ENCODE results near the gene ZNF611. TPM values are rescaled to one million over a fixed set of nuclear protein-coding genes. Genes with fewer than 3 reads are reported as not detected.
"Not testable (repeated sequence)": the region's sequence is repeated elsewhere in the genome, so short reads cannot be mapped to it uniquely, and the experiment has no call there.

The ZNF611 gene
- 10 to 100 TPM; 16.3 to 25.6 (median 23.1) TPM for polyA plus RNA-seq (ENCODE audit: insufficient read length in 3 of 3)
- long read RNA-seq, donor 1, result 0 reads
- long read RNA-seq, donor 2, partial matches to known transcripts, result 0 of 1 reads
- long read RNA-seq, donor 2, other reads (novel, unspliced or antisense), result 0 of 1 reads
- long read RNA-seq, donor 3, result 0 reads
- long read RNA-seq, donor 4, full-length matches to known transcripts, result 3 of 3 reads
- long read RNA-seq, donor 4, partial matches to known transcripts, result 0 of 3 reads
- long read RNA-seq, donor 4, other reads (novel, unspliced or antisense), result 0 of 3 reads
- long read RNA-seq, donor 5, full-length matches to known transcripts, result 3 of 3 reads
- long read RNA-seq, donor 5, partial matches to known transcripts, result 0 of 3 reads
- long read RNA-seq, donor 5, other reads (novel, unspliced or antisense), result 0 of 3 reads
- long read RNA-seq, donor 6, full-length matches to known transcripts, result 2 of 2 reads
- long read RNA-seq, donor 6, partial matches to known transcripts, result 0 of 2 reads
- long read RNA-seq, donor 6, other reads (novel, unspliced or antisense), result 0 of 2 reads
- long read RNA-seq, donor 7, partial matches to known transcripts, result 0 of 1 reads
- long read RNA-seq, donor 7, other reads (novel, unspliced or antisense), result 0 of 1 reads
- long read RNA-seq, donor 8, partial matches to known transcripts, result 0 of 1 reads
- long read RNA-seq, donor 8, other reads (novel, unspliced or antisense), result 0 of 1 reads
- long read RNA-seq, donor 9, result 0 reads
- long read RNA-seq, donor 10, full-length matches to known transcripts, result 1 of 7 reads
- long read RNA-seq, donor 10, partial matches to known transcripts, result 6 of 7 reads
- long read RNA-seq, donor 10, other reads (novel, unspliced or antisense), result 0 of 7 reads
- long read RNA-seq, donor 11, full-length matches to known transcripts, result 1 of 1 reads
- long read RNA-seq, donor 11, partial matches to known transcripts, result 0 of 1 reads
- long read RNA-seq, donor 11, other reads (novel, unspliced or antisense), result 0 of 1 reads
- long read RNA-seq, donor 12, result 0 reads
- long read RNA-seq, donor 13, full-length matches to known transcripts, result 1 of 1 reads
- long read RNA-seq, donor 13, partial matches to known transcripts, result 0 of 1 reads
- long read RNA-seq, donor 13, other reads (novel, unspliced or antisense), result 0 of 1 reads
- long read RNA-seq, donor 14, result 0 reads
- long read RNA-seq, donor 15, result 0 reads
- long read RNA-seq, donor 16, partial matches to known transcripts, result 0 of 2 reads
- long read RNA-seq, donor 16, other reads (novel, unspliced or antisense), result 0 of 2 reads

GRCh38 chr19:52734893-52735661 lies at the start of gene ZNF611:
ZNF611 (minus strand) TSS chr19:52735044; CDS start chr19:52715894, 19,150 bp downstream.
- DNase-seq (ENCODE audit: extremely low read depth in 1 of 11, low read depth in 9 of 11, low spot score in 4 of 11), result peak; percentile 84 to 95 (median 92)

DNA sequence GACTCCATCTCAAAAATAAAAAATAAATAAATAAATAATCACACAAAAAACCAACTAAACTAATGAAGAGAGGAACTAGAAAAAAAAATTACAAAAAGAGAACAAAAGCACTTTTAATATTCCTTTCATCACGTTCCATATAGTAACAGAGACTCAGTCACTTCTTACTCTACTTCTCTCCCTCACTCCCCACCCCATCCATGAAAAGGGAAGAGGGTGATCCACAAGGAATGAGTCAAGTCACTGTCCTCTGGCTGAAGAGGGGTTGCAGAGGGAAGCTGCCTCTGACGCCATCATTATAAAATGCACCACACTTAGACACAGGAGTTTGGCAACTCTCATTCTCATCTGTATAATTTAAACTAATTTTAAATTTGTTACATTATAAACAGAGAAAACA lies 48.0 kb upstream of the ZNF611 start:
- not testable (repeated sequence) for DNase-seq (ENCODE audit: extremely low read depth in 1 of 11, low read depth in 9 of 11, low spot score in 4 of 11)

GRCh38 chr19:52778811-52779210 lies 44.0 kb upstream of the ZNF611 start:
- no peak for DNase-seq (ENCODE audit: extremely low read depth in 1 of 11, low read depth in 9 of 11, low spot score in 4 of 11)

DNA sequence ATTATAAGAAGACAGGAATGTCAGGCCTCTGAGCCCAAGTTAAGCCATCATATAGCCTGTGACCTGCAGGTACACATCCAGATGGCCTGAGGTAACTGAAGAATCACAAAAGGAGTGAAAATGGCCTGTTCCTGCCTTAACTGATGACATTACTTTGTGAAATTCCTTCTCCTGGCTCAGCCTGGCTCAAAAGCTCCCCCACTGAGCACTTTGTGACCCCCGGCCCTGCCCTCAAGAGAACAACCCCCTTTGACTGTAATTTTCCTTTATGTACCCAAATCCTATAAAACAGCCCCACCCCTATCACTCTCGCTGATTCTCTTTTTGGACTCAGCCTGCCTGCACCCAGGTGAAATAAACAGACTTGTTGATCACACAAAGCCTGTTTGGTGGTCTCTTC lies 21.6 kb upstream of the ZNF611 start:
- not testable (repeated sequence) for DNase-seq (ENCODE audit: extremely low read depth in 1 of 11, low read depth in 9 of 11, low spot score in 4 of 11)

DNA sequence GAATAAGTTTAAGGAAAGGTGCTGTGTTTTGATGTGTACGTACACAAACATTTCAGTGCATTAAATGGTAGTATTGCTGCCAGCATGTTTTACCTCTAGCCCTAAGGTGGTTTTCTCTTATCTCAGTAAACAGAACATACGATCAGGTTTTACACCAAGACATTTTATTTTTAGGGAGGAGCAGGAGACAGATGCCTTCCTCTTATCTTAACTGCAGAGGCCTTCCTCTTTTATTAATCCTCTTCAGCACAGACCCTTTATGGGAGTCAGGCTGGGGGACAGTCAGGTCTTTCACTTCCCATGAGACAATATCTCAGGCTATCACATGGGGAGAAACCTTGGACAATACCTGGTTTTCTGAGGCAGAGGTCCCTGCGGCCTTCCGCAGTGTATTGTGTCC lies 14.9 kb upstream of the ZNF611 start:
- DNase-seq (ENCODE audit: extremely low read depth in 1 of 11, low read depth in 9 of 11, low spot score in 4 of 11), result no peak

GRCh38 chr19:52748336-52748950 lies 13.6 kb upstream of the ZNF611 start:
- peak in 3 of 11 donors; percentile 26 to 41 (median 39) for DNase-seq (ENCODE audit: extremely low read depth in 1 of 11, low read depth in 9 of 11, low spot score in 4 of 11)

- DNase-seq (ENCODE audit: extremely low read depth in 1 of 11, low read depth in 9 of 11, low spot score in 4 of 11), result not testable (repeated sequence)
Observed at GRCh38 chr19:52745919-52746318, 11.1 kb upstream of the ZNF611 start.

DNA sequence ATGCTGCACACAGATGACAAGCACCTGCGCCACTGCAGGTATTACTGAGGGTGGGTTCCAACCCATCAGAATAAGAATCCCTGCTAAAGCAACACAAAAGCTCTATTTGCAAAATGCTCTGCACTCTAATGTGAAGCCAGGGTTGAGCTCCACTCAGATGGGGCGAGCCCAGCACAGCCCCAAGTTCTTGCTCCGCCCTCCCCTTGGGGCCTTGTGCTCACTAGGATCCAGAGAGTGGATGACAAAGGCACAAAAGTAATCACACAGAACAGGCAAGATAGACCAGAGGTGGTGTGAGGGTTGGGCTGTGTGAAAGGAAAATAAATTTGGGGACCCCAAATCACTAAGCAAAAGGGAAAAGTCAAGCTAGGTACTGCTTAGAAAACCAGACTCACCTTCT lies 8.2 kb upstream of the ZNF611 start:
- DNase-seq (ENCODE audit: extremely low read depth in 1 of 11, low read depth in 9 of 11, low spot score in 4 of 11), result no peak

GRCh38 chr19:52742516-52742915 lies 7.7 kb upstream of the ZNF611 start:
- DNase-seq (ENCODE audit: extremely low read depth in 1 of 11, low read depth in 9 of 11, low spot score in 4 of 11), result no peak

DNA sequence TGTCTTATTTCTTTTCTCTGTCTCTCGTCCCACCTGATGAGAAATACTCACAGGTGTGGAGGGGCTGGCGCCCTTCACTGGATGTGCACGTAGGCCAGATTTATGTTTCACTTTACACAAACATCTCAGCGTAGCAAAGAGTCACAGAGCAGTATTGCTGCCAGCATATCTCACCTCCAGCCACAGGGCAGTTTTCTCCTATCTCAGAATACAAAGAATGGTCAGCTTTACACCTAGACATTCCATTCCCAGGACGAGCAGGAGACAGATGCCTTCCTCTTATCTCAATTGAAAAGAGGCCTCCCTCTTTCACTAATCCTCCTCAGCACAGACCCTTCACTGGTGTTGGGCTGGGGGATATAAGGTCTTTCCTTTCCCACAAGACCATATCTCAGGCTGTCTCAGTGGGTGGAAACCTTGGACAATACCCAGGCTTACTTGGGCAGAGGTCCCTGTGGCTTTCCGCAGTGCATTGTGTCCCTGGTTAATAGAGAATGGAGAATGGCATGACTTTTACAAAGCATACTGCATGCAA lies 7.2 kb upstream of the ZNF611 start:
- DNase-seq (ENCODE audit: extremely low read depth in 1 of 11, low read depth in 9 of 11, low spot score in 4 of 11), result no peak

DNA sequence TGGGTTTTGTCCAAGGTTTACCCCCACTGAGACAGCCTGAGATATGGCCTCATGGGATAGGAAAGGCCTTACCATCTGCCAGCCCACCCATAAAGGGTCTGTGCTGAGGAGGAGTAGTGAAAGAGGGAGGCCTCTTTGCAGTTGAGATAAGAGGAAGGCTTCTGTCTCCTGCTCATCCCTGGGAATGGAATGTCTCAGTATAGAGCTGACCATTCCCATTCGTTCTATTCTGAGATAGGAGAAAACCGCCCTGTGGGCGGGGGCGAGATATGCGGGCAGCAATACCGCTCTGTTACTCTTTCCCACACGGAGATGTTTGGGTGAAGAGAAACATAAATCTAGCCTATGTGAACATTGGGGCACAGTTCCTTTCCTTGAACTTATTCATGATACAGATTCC lies 6.5 kb upstream of the ZNF611 start:
- DNase-seq (ENCODE audit: extremely low read depth in 1 of 11, low read depth in 9 of 11, low spot score in 4 of 11), result not testable (repeated sequence)

DNA sequence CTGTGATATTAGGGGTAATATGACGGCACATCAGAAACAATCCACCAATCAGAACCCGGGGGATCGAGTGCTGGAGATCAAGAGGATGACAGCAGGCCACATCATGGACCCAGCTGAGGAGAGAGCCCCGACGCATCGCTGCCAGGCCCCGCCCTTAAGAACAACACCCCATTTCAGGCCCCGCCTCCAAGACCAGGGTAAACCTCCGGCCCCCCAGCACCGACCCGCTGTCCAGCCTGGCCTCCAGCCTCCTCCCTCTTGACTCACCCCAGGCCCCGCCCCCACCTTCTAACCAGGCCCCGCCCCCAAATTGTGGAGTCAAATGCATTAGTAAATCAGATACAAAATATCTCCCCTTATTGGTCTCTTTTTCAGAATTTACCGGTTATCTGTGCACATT lies 4.7 kb upstream of the ZNF611 start:
- DNase-seq (ENCODE audit: extremely low read depth in 1 of 11, low read depth in 9 of 11, low spot score in 4 of 11), result no peak

DNA sequence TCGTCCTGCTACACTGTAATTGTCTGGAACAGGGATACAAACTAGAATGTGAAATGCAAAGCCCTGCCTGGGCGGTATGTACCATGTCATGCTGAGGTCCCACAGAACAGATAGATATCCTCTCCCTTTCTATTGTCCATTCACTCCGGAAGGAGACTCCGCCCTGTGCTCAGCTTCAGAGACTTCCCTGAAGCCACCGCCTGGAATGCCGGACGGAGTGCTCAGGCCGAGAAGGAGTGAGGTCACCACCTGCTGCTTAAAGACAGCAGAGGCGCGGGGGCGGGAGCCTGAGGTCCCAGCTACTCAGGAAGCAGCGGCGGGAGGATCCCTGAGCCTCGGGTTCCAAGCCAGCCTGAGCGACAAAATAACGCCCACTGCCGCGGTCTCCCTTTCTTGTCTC lies 890 bp upstream of the ZNF611 start:
- peak in 5 of 11 donors; percentile 41 to 68 (median 49) for DNase-seq (ENCODE audit: extremely low read depth in 1 of 11, low read depth in 9 of 11, low spot score in 4 of 11)

DNA sequence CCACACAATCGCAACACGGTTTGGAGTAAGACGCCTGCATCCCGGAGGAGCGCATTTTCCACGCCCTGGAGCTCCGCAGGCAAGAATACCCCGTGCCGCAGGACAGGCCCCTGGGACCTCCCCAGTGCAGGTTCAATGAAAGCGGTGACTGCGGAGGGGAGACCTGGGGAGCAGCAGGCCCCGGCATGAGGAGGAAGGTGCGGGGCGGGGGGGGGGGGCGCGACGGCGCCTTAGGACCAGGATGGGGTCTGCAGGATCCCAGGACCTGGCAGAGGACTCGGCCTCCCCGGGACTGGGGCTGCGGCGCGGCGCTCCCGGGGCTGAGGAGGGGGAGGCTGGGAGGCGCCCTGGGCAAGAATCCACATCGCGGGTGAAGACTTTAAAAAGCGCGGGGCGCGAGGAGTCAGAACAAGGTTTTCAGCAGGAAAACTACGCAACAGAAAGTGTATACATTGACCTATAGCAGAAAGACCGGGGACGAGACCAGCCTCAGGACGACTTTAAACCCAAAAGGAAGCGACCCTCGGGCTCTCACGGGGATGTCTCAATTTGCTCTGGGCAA lies 432 bp downstream of the ZNF611 start:
- DNase-seq (ENCODE audit: extremely low read depth in 1 of 11, low read depth in 9 of 11, low spot score in 4 of 11), result no peak

DNA sequence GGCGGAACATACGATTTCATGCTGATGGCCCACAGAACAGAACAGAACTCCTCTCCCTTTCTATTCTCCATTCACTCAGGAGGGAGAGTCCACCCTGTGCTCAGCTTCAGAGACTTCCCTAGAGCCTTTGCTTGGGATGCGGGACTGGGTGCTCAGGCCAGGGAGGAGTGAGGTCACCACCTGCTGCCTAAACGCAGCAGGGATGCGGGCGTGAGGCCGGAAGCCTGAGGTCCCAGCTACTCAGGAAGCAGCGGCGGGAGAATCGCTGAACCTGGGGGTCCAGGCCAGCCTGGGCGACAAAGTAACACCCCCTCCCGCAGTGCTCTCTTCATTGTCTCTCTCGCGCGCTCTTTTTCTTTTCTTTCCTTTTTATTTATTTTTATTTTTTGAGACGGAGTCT lies 8.8 kb downstream of the ZNF611 start:
- not testable (repeated sequence) for DNase-seq (ENCODE audit: extremely low read depth in 1 of 11, low read depth in 9 of 11, low spot score in 4 of 11)

DNA sequence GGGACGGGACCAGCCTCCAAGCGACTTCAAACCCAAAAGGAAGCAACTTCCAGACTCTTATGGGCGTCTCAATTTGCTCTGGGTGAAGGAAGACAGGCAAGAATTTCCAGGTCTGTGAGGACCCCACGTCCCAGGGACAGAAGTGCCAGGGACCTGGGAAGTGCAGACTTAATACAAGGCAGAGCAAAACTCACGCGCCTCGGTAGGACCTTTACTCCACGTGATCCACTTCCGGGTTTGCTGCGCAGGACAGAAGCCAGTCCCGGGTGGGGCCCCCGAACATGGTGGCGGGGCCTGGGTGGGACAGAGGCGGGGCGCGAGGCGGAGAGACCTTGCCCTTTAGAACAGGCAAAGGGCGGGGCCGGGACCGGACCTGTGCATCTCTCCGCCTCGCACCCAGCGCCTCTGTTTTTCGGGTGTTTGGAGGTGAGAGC lies 9.3 kb downstream of the ZNF611 start:
- no peak for DNase-seq (ENCODE audit: extremely low read depth in 1 of 11, low read depth in 9 of 11, low spot score in 4 of 11)

DNA sequence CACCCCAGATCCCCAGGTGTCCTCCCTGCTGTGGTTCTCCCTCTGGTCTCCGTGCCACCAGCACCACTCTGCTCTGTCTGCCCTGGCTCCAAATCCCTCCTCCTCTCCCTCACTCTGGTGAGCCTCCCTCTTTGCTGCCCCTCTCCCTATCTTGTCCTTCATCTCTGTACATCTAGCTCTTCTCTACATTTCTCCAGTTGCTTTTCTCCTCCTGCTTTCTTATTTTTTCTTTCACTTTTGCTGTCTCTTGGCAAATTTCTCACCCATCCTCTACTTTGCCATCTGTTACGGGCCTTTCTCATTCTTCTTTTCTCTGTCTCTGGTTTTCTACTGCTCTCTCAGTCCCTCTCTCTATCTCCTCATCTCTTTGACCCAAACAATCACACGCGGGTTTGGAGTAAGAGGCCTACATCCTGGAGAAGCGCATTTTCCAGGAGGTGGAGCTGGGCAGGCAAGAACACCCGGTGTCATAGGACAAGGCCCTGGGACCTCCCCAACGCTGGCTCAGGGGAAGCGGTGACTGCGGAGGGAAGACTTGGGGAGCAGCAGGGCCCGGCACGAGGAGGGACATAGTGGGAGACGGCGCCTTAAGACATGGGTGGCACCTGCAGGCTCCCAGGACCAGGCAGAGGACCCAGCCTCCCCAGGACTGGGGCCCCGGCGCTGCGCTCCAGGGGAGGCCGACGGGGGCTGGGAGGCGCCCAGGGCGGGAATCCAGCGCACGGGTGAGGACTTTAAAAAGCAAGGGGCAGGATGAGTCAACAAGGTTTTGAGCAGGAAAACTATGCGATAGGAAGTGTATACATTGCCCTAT lies 9.9 kb downstream of the ZNF611 start:
- no peak for DNase-seq (ENCODE audit: extremely low read depth in 1 of 11, low read depth in 9 of 11, low spot score in 4 of 11)
